Mesenchymal stem cell (in vitro differentiated cells and primary cell): ENCODE measurements around the gene CNR2. TPM values are rescaled to one million over a fixed set of nuclear protein-coding genes. Genes with fewer than 3 reads are reported as not detected.

Experiments
- DNase-seq: peaks from one replicate; pipeline ENCODE4 v3.0.0-alpha.2; 2013
- H2AFZ ChIP-seq: one replicate; pipeline ENCODE4 v1.6.1; 2013; ENCODE audit warnings: low read depth, mild to moderate bottlenecking, control low read depth, inconsistent platforms, low read length, moderate library complexity
- H2AK5ac ChIP-seq: 2 replicates; pipeline ENCODE4 v1.6.1; 2013; ENCODE audit warnings: low read length, moderate library complexity, mild to moderate bottlenecking, inconsistent platforms; ENCODE audit not compliant: severe bottlenecking
- H2BK120ac ChIP-seq: one replicate; pipeline ENCODE4 v1.6.1; 2013; ENCODE audit warnings: low read depth, mild to moderate bottlenecking, inconsistent platforms, low read length, moderate library complexity
- H2BK12ac ChIP-seq, 2 experiments: one replicate each; pipeline ENCODE4 v1.6.1; 2013; ENCODE audit warnings: inconsistent platforms in 2 of 2, low read length in 2 of 2, mild to moderate bottlenecking in 2 of 2, moderate library complexity in 2 of 2, control low read depth in 1 of 2
- H2BK15ac ChIP-seq: one replicate; pipeline ENCODE4 v1.6.1; 2013; ENCODE audit warnings: mild to moderate bottlenecking, low read depth, inconsistent platforms; ENCODE audit not compliant: poor library complexity, severe bottlenecking
- H2BK5ac ChIP-seq: 2 replicates; pipeline ENCODE4 v1.6.1; 2013; ENCODE audit warnings: low read depth, mild to moderate bottlenecking, low read length, control low read depth, inconsistent platforms; ENCODE audit not compliant: poor library complexity, severe bottlenecking
- H3K14ac ChIP-seq, 2 experiments: one replicate each; pipeline ENCODE4 v1.6.1; 2013; ENCODE audit warnings: inconsistent platforms in 2 of 2, low read length in 2 of 2, control low read depth in 1 of 2, mild to moderate bottlenecking in 1 of 2, moderate library complexity in 1 of 2
- H3K18ac ChIP-seq, 2 experiments: one replicate each; pipeline ENCODE4 v1.6.1; 2013; ENCODE audit warnings: inconsistent platforms in 2 of 2, low read length in 2 of 2, control low read depth in 1 of 2, low read depth in 1 of 2, mild to moderate bottlenecking in 1 of 2
- H3K23ac ChIP-seq, 2 experiments: one replicate each; pipeline ENCODE4 v1.6.1; 2013; ENCODE audit warnings: inconsistent platforms in 2 of 2, low read length in 2 of 2, mild to moderate bottlenecking in 2 of 2, moderate library complexity in 2 of 2, control low read depth in 1 of 2
- H3K27ac ChIP-seq: 2 replicates; pipeline ENCODE4 v1.5.1; 2013; ENCODE audit warnings: mild to moderate bottlenecking, moderate library complexity, low read length, control low read depth, inconsistent platforms; ENCODE audit not compliant: poor library complexity, severe bottlenecking
- H3K27me3 ChIP-seq, 2 experiments: 2 replicates each; pipeline versions ENCODE4 v1.6.1 to v1.7.0; 2013; ENCODE audit warnings: low read length in 2 of 2, mild to moderate bottlenecking in 2 of 2, moderate library complexity in 2 of 2, control low read depth in 1 of 2, inconsistent platforms in 1 of 2; ENCODE audit not compliant: control insufficient read depth in 1 of 2, insufficient read depth in 1 of 2
- H3K36me3 ChIP-seq, 2 experiments: 2 replicates each; pipeline versions ENCODE4 v1.6.1 to v1.7.0; 2013; ENCODE audit warnings: low read length in 2 of 2, control low read depth in 1 of 2, inconsistent platforms in 1 of 2, low read depth in 1 of 2, mild to moderate bottlenecking in 1 of 2; ENCODE audit not compliant: insufficient read depth in 2 of 2, control insufficient read depth in 1 of 2
- H3K4ac ChIP-seq, 2 experiments: one replicate each; pipeline ENCODE4 v1.6.1; 2013; ENCODE audit warnings: inconsistent platforms in 2 of 2, low read length in 2 of 2, mild to moderate bottlenecking in 2 of 2, moderate library complexity in 2 of 2, control low read depth in 1 of 2, low read depth in 1 of 2
- H3K4me1 ChIP-seq: 2 replicates; pipeline ENCODE4 v1.6.1; 2013; ENCODE audit warnings: low read depth, low read length, control low read depth; ENCODE audit not compliant: control insufficient read depth, insufficient read depth
- H3K4me2 ChIP-seq: 2 replicates; pipeline ENCODE4 v1.6.1; 2013; ENCODE audit warnings: low read length, mild to moderate bottlenecking, inconsistent platforms; ENCODE audit not compliant: poor library complexity, severe bottlenecking
- H3K4me3 ChIP-seq, 2 experiments: 2 replicates each; pipeline versions ENCODE4 v1.5.1 to v1.7.0; 2013; ENCODE audit warnings: low read length in 2 of 2, mild to moderate bottlenecking in 2 of 2, control low read depth in 1 of 2, low read depth in 1 of 2; ENCODE audit not compliant: insufficient read depth in 1 of 2
- H3K79me1 ChIP-seq: replicated peaks from 2 replicates; pipeline ENCODE4 v1.6.1; 2013; ENCODE audit warnings: mild to moderate bottlenecking, control low read depth, low read length, inconsistent platforms; ENCODE audit not compliant: poor library complexity, severe bottlenecking
- H3K9ac ChIP-seq: 2 replicates; pipeline ENCODE4 v1.7.0; 2013; ENCODE audit warnings: mild to moderate bottlenecking, low read length, moderate library complexity
- H3K9me3 ChIP-seq: 2 replicates; pipeline ENCODE4 v1.7.0; 2013; ENCODE audit warnings: mild to moderate bottlenecking, low read length; ENCODE audit not compliant: control insufficient read depth
- H4K8ac ChIP-seq: one replicate; pipeline ENCODE4 v1.6.1; 2013; ENCODE audit warnings: inconsistent platforms, mild to moderate bottlenecking, low read length, moderate library complexity
- H4K91ac ChIP-seq: one replicate; pipeline ENCODE4 v1.6.1; 2013; ENCODE audit warnings: mild to moderate bottlenecking, low read length, inconsistent platforms
- WGBS: methylation state at CpG from one replicate; pipeline ENCODE4 v1.1.7; 2013; ENCODE audit warnings: mixed read lengths; 5-methylcytosine and 5-hydroxymethylcytosine counted together
- polyA plus RNA-seq, 2 experiments: library from polyadenylated mRNA; stranded (reverse); fragments of 200-250 nt; gene quantifications; one replicate each; pipeline ENCODE4 v1.2.3, GENCODE V29; 2013

The CNR2 gene
- polyA plus RNA-seq (2013, experiment 1 of 2) = not detected
- polyA plus RNA-seq (2013, experiment 2 of 2) = not detected

- DNase-seq = no peak
- no peak within 1 kb of the TSS for H2BK15ac ChIP-seq
- no peak within 1 kb of the TSS for H2AK5ac ChIP-seq
- H3K4me3 ChIP-seq = no peak within 1 kb of the TSS
- H3K4ac ChIP-seq = no peak within 1 kb of the TSS
- H3K9ac ChIP-seq = no peak within 1 kb of the TSS
- H3K36me3 ChIP-seq = no peaks in the 10 kb centered on the region
- H3K18ac ChIP-seq = no peak within 1 kb of the TSS
- H3K9me3 ChIP-seq = no peaks in the 10 kb centered on the region
- no peak within 1 kb of the TSS for H3K23ac ChIP-seq
- H2BK12ac ChIP-seq = no peak within 1 kb of the TSS
- no peak within 1 kb of the TSS for H2BK5ac ChIP-seq
- peaks cover 3% of the 10 kb centered on the region for H3K4me1 ChIP-seq
- no peak within 1 kb of the TSS for H4K91ac ChIP-seq
- H3K14ac ChIP-seq = no peak within 1 kb of the TSS
- no peak within 1 kb of the TSS for H2BK120ac ChIP-seq
- H3K79me1 ChIP-seq = no peaks in the 10 kb centered on the region
- H3K27ac ChIP-seq = no peak within 1 kb of the TSS
- H3K27me3 ChIP-seq = peaks cover 8 to 41% of the 10 kb centered on the region in 2 experiments
- H2AFZ ChIP-seq = no peak within 1 kb of the TSS
- WGBS = 60% methylated on average over 7 of the region's 7 CpGs
- H4K8ac ChIP-seq = no peak within 1 kb of the TSS
- H3K4me2 ChIP-seq = no peak within 1 kb of the TSS
Measured at GRCh38 chr1:23913212-23913880, at the start of gene CNR2. TSS of gene CNR2 (minus strand) at chr1:23913362. CDS start at chr1:23875617, 37,745 bp downstream.

GRCh38 chr1:23960291-23961020, 47.3 kb upstream of the CNR2 start:
- Histone ChIP-seq H3K27me3 (no peaks in the 10 kb centered on the region), H3K27ac (peak overlapping the region; percentile 99), H3K4ac (no peak overlapping the region), H3K14ac (no peak overlapping the region), H3K9ac (peak overlapping the region; percentile 100), H2AK5ac (no peak overlapping the region), H3K18ac (no peak overlapping the region), H3K4me1 (peaks cover 5% of the 10 kb centered on the region), H2BK5ac (peak overlapping the region; percentile 99), H3K79me1 (no peaks in the 10 kb centered on the region), H3K9me3 (no peaks in the 10 kb centered on the region), H3K23ac (no peak overlapping the region), H3K4me2 (peak overlapping the region; percentile 37), H4K8ac (no peak overlapping the region), H2BK15ac (no peak overlapping the region), H4K91ac (no peak overlapping the region), H2AFZ (no peak overlapping the region), H3K4me3 (peak overlapping the region in 1 of 2 experiments; percentile 95), H2BK12ac (no peak overlapping the region), H3K36me3 (peaks cover 0 to 39% of the 10 kb centered on the region in 2 experiments), H2BK120ac (no peak overlapping the region)
- WGBS = under 1% methylated on average over 9 of the region's 15 CpGs
- peak; percentile 65 for DNase-seq

GRCh38 chr1:23959461-23960290, 46.5 kb upstream of the CNR2 start, which contains the start of gene PNRC2:
TSS of gene PNRC2 (plus strand) at chr1:23959828. CDS start at chr1:23961458, 1,630 bp downstream.
- H2AK5ac ChIP-seq = peak within 1 kb of the TSS; percentile 91
- peak within 1 kb of the TSS; percentile 74 to 94 for H3K14ac ChIP-seq
- under 1% methylated on average over 65 of the region's 84 CpGs for WGBS
- no peaks in the 10 kb centered on the region for H3K27me3 ChIP-seq
- H2BK120ac ChIP-seq = peak within 1 kb of the TSS; percentile 95
- peak; percentile 97 for DNase-seq
- no peak within 1 kb of the TSS for H2AFZ ChIP-seq
- H4K8ac ChIP-seq = peak within 1 kb of the TSS; percentile 96
- H3K4me2 ChIP-seq = peak within 1 kb of the TSS; percentile 99
- peaks cover 0 to 33% of the 10 kb centered on the region in 2 experiments for H3K36me3 ChIP-seq
- peak within 1 kb of the TSS; percentile 91 to 95 for H3K4me3 ChIP-seq
- H3K18ac ChIP-seq = peak within 1 kb of the TSS; percentile 95 to 99
- H3K4ac ChIP-seq = peak within 1 kb of the TSS; percentile 99 to 100
- peak within 1 kb of the TSS; percentile 79 to 83 for H3K23ac ChIP-seq
- peak within 1 kb of the TSS; percentile 99 for H3K27ac ChIP-seq
- no peaks in the 10 kb centered on the region for H3K9me3 ChIP-seq
- H3K9ac ChIP-seq = peak within 1 kb of the TSS; percentile 100
- peak within 1 kb of the TSS in 1 of 2 experiments; percentile 57 for H2BK12ac ChIP-seq
- no peaks in the 10 kb centered on the region for H3K79me1 ChIP-seq
- peak within 1 kb of the TSS; percentile 99 for H4K91ac ChIP-seq
- H2BK5ac ChIP-seq = peak within 1 kb of the TSS; percentile 99
- H3K4me1 ChIP-seq = peaks cover 7% of the 10 kb centered on the region
- peak within 1 kb of the TSS; percentile 100 for H2BK15ac ChIP-seq
